HG03108 (cell line): ENCODE results near the gene CCDC170.
"Not testable (repeated sequence)": the region's sequence is repeated elsewhere in the genome, so short reads cannot be mapped to it uniquely, and the experiment has no call there.

Experiments used
- ATAC-seq: cut with Tn5 transposase; IDR thresholded peaks from one replicate; pipeline ENCODE4 v1.9.1; 2021; ENCODE audit warnings: moderate library complexity; ENCODE audit not compliant: unreplicated experiment

Gene CCDC170

DNA sequence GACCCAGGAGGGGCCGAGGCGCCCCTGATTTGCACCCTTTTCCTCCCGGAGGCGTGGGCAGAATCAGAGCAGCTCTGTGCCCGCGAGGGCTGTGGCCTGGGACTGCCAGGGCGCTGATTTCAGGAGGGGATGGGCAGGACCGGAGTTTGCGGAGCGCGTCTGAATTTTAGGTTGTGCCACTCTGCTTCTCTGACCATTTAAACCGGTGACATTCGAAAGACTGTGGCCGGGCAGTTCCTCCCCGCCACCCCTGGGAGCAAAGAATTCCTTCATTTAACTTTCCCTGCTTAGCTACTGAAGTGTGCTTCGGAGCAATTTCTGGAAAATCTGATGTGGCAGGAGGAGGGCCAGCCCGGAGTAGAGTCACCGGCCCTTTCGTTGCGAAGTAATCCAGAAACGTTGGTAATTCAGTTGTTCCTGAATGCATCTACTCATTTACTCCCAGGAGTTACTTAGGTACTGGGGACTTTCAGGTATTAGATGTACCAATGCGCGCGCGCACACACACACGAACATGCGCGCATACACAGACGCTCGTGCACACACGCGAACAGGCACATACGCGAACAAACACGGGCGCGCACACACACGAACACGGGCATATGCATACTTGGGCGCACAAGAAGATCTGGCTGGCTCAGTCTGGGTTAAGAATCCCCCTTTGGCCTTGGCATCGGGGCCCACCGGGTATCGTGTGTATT is 568 bp downstream of the CCDC170 start:
- ATAC-seq: no peak

- ATAC-seq: no peak
These were observed 1.1 kb downstream of the CCDC170 start for GRCh38 chr6:151494936-151495320.

GRCh38 chr6:151495380-151495779 is 1.6 kb downstream of the CCDC170 start:
- ATAC-seq: no peak

DNA sequence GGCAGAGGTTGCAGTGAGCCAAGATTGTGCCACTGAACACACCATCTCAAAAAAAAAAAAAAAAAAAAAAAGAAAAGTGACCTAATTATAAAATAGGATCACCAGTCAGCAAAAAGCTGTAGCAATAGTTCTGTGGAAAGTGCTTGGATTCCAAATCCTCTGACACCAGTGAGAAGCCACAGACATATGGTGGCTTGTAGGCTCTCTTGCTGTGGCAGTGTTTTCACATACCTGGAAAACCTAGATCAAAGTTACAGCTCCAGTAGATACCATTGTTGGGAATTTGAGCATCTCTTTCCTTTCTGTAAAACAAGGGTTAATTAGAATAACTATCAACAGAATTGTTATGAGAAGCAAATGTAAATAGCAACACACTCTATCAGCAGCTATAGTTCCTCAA is 4.1 kb downstream of the CCDC170 start:
- no peak for ATAC-seq

DNA sequence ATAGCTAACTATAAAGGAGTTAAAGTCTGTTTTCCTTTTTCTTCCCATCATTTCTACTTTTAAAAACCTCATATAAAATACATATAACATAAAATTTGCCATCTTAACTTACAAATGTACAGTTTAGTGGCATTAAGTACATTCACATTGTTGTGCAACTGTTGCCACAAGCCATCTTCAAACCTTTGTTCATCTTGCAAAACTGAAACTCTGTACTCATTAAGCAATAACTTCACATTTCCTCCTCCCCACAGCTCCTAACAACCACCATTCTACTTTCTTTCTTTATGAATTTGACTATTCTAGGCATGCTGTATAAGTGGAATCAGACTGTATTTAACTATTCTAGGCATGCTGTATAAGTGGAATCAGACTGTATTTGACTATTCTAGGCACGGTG is 4.5 kb downstream of the CCDC170 start:
- peak; percentile 72 for ATAC-seq

- no peak for ATAC-seq
These were observed 5.7 kb downstream of the CCDC170 start for GRCh38 chr6:151499551-151499950.

GRCh38 chr6:151501511-151502136 is 7.8 kb downstream of the CCDC170 start:
- no peak for ATAC-seq

DNA sequence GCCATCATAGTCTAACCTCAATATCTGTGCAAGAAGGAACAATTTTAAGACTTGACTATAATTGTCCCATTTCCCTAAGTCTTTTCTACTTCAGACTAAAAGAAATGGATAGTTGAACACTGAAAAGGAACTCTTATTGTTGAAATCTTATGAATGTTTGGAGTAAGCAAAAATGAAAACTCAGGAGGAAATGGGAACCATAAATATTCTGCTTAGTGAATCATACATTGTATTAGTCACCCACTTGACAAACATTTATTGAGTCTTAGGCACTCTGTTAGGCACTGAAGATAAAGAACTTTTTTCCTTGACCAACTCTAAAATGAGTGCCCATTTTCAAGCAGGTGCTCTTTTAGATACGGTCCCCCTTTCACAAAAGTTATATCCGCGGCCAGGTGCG is 8.7 kb downstream of the CCDC170 start:
- ATAC-seq: no peak

- no peak for ATAC-seq
These were observed 12.9 kb downstream of the CCDC170 start for GRCh38 chr6:151506761-151507160.

GRCh38 chr6:151509048-151509447 is 15.2 kb downstream of the CCDC170 start:
- ATAC-seq: no peak

DNA sequence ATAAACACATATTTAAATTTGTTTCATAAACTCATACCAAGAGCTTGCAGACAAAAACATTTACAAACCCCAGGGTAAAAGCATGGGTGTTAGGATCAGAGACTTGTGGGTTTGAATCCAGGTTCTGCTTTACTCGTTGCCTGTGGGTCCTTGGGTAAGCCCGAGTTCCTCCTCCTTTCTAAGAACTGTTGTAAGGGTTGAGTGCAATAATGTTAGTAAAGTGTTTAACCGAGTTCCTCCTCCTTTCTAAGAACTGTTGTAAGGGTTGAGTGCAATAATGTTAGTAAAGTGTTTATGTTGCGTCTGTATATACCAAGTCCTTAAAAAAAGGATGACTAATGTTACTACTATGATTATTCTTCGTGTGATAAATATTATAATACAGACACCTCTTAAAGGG is 18.7 kb downstream of the CCDC170 start:
- ATAC-seq: no peak

- no peak for ATAC-seq
These were observed 20.3 kb downstream of the CCDC170 start for GRCh38 chr6:151514000-151514730.

DNA sequence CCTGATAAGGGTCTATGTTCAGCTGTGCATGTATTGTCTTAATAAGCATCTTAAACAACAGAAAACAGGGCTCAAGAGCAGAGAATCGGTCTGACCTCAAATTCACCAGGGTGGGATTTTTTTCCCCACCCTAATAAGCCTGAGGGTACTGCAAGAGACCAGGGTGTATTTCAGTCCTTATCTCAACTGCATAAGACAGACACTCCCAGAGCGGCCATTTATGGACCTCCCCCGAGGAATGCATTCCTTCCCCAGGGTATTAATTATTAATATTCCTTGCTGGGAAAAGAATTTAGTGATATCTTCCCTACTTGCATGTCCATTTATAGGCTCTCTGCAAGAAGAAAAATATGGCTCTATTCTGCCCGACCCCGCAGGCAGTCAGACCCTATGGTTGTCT is 25.2 kb downstream of the CCDC170 start:
- not testable (repeated sequence) for ATAC-seq

DNA sequence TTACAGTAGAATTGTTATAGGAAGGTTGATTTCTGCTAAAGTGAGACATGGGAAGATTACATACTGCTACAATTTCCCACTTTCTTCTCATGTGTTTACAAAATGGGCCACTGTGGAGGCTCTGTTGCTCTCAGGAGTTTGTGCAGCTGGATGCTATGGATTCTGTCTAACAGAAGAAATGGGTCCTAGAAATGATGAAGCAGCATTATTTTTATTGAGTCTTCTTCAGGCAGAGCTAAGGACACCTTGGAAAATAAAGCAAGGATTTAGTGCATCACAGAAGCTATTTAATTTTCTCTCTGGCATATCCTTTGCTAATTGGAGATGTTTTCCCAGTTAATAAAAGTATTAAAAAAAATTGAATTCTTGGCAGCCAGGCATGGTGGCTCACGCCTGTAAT is 29.2 kb downstream of the CCDC170 start:
- no peak for ATAC-seq

DNA sequence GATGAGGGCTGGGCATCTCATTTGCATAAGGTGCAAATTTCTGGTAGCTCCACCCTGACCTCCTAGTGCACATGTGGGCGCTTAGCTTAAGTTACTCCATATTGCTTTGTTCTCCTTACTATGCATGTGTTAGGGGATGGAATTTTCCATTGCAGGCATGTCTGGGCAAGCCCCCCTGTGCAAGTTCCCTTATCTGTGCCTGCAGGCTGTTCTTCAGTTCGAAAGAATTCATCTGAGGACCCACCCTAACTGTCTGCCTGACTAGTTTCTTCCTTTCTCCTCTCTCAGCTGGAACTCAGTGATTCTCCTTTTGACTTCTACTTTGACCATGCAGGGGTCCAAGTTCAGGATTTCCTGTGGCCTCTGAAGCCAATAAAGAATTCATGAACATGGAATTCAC is 30.2 kb downstream of the CCDC170 start:
- no peak for ATAC-seq

GRCh38 chr6:151534576-151534975 is 40.8 kb downstream of the CCDC170 start:
- no peak for ATAC-seq

DNA sequence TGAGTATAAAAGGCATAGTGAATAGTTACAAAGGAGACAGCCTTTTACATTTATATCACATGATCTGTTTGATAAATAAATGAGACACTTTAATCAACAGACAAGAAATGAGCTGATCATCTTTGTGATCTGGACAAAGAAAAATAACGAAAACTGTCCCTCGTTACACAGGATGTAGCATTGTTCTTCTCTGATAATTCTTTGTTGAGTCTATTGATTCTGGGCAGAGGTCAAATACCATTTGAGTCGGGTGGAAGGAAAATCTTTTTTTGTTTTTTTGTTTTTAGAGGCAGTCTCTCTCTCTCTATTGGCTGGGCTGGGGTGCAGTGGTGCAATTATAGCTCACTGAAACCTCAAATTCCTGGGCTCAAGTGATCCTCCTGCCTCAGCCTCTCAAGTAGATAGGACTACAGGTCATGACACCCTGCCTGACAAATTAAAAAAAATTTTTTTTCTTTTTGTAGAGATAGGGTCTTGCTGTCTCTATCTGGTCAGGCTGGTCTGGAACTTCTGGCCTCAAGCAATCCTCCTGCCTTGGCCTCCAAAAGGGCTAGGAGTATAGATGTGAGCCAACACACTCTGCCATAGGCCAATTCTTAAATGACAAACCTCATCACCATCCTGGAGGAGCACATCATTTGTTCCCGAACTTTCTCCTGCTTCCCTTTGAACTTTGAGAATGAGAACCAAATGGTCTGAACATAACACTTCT is 41.8 kb downstream of the CCDC170 start:
- ATAC-seq: no peak

GRCh38 chr6:151536188-151536479 is 42.3 kb downstream of the CCDC170 start:
- no peak for ATAC-seq

DNA sequence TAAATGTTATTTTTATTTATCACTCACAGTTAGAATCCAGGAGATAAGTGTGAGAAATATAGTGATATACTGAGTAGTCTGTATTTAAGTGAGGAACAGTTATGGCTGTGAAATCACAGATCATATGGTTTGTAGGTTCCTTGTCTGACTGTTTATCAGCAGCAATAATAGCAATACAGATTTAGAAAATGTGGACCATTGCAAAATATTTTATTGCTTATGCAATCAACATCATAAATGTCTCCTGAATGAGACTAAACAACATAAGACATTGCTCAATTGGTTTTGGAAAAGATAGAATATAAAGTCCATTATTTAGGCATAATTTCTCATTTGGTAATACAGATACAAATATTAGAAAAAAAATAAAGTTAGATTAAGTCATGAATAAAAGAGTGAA is 43.7 kb downstream of the CCDC170 start:
- ATAC-seq: no peak

GRCh38 chr6:151539506-151540268 is 45.9 kb downstream of the CCDC170 start:
- ATAC-seq: no peak

DNA sequence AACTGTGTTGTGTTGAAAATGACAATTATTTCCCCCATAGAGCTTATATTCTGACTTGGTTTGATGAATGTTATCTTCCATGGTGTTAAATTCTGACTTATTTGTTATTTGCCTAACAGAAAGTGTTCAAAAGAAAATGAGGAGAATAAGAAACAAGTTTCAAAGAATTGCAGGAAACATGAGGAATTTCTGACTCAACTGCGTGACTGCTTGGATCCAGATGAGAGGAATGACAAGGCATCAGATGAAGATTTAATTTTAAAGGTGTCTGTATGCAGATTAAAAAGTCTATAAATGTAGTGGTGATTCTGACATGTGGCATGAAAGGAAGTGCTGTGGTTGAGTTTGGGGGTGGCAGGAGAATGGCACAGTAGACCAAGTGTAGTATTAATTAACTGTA is 50.6 kb downstream of the CCDC170 start:
- no peak for ATAC-seq
